Thoracic aorta (tissue), 2 donors: ENCODE results near the gene PPP1R7. TPM values are rescaled to one million over a fixed set of nuclear protein-coding genes. Genes with fewer than 3 reads are reported as not detected.

ENCODE experiments used
- ATAC-seq: fragments of 150-250 bp; one replicate; pipeline ENCODE4 v1.8.0; 2017; ENCODE audit warnings: low read depth; ENCODE audit not compliant: insufficient number of reproducible peaks, low FRiP score
- DNase-seq: peaks from one replicate; pipeline ENCODE4 v3.0.0-alpha.2; 2020; ENCODE audit warnings: low spot score
- H3K27ac ChIP-seq, 2 donors: fragments of 200-600 bp; sonication (generic); 1 replicate in 1 of 2; 2 replicates in 1 of 2; pipeline ENCODE4 v1.5.1; 2016; ENCODE audit warnings: mild to moderate bottlenecking in 2 of 2, moderate library complexity in 2 of 2
- H3K27me3 ChIP-seq: fragments of 200-600 bp; sonication (generic); replicated peaks from 2 replicates; pipeline ENCODE4 v1.6.0; 2016; ENCODE audit warnings: mild to moderate bottlenecking; ENCODE audit not compliant: insufficient read depth
- H3K36me3 ChIP-seq: fragments of 200-600 bp; sonication (generic); one replicate; pipeline ENCODE4 v1.5.1; 2016
- H3K4me1 ChIP-seq, 2 donors: fragments of 200-600 bp; sonication (generic); 1 replicate in 1 of 2; 2 replicates in 1 of 2; pipeline versions ENCODE4 v1.5.1 to v1.6.0; 2016; ENCODE audit warnings: low read depth in 2 of 2, mild to moderate bottlenecking in 1 of 2; ENCODE audit not compliant: control insufficient read depth in 1 of 2
- H3K4me3 ChIP-seq: fragments of 200-600 bp; sonication (generic); 2 replicates; pipeline ENCODE4 v1.5.1; 2016; ENCODE audit warnings: mild to moderate bottlenecking
- H3K9me3 ChIP-seq: fragments of 200-600 bp; sonication (generic); 2 replicates; pipeline ENCODE4 v1.5.1; 2016
- total RNA-seq, 2 donors: library from RNA; depleted of rRNA; stranded (reverse); fragments of >200 nt; gene quantifications; one replicate each; pipeline versions ENCODE4 v1.1.0 to v1.2.3, GENCODE V29; 2016
- TF ChIP-seq, protein P1 (sequence below): fragments of 200-600 bp; sonication (generic); IDR thresholded peaks from one replicate; pipeline ENCODE4 v1.5.1; 2019; ENCODE audit warnings: antibody characterized with exemption

Gene PPP1R7
- total RNA-seq, 2 donors from 2014 or later = 28.9 to 40.3 TPM

DNA sequence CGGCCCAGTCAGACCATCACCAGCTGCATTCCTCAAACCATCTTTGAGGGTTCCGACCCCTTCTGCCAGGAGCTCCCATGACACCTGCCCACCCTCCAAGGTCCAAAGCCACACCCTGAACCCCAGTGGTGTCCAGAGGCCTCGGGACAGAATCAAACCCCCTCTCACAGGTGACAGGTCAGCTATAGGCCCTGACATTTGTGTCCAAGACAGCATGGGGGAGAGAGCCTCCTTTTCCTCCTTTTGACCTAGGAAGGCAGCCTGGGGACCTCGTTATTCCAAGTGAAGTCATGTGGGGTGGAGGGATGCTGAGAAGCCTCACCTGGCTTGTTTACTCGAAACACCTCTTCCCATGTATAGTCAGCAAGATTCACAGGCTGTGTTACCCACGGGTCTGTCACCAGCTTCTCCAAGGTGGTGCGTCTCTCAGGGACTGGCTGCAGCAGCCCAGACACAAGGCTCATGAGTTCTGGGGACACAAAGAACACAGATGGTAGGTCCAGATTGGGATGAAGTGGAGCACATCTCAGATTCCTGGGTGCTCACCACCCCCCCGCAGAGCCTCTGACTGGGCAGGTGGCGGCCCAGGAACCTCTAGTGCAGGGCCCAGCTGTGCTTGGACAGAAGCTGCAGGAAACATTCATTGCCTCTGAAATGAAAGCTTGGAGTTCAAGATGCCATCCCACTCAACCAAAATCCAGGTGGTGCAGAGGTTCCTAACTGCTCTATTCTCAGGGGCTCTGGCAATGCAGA is 43.1 kb upstream of the PPP1R7 start:
- Histone ChIP-seq H3K4me1 (peaks cover 4 to 8% of the 10 kb centered on the region in 2 donors), H3K4me3 (no peak overlapping the region), H3K27ac (no peak overlapping the region), H3K9me3 (no peaks in the 10 kb centered on the region), H3K27me3 (no peaks in the 10 kb centered on the region), H3K36me3 (no peaks in the 10 kb centered on the region)
- TF ChIP-seq, protein P1, sequence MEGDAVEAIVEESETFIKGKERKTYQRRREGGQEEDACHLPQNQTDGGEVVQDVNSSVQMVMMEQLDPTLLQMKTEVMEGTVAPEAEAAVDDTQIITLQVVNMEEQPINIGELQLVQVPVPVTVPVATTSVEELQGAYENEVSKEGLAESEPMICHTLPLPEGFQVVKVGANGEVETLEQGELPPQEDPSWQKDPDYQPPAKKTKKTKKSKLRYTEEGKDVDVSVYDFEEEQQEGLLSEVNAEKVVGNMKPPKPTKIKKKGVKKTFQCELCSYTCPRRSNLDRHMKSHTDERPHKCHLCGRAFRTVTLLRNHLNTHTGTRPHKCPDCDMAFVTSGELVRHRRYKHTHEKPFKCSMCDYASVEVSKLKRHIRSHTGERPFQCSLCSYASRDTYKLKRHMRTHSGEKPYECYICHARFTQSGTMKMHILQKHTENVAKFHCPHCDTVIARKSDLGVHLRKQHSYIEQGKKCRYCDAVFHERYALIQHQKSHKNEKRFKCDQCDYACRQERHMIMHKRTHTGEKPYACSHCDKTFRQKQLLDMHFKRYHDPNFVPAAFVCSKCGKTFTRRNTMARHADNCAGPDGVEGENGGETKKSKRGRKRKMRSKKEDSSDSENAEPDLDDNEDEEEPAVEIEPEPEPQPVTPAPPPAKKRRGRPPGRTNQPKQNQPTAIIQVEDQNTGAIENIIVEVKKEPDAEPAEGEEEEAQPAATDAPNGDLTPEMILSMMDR = no peak
- DNase-seq (no peak), ATAC-seq (no peak)

DNA sequence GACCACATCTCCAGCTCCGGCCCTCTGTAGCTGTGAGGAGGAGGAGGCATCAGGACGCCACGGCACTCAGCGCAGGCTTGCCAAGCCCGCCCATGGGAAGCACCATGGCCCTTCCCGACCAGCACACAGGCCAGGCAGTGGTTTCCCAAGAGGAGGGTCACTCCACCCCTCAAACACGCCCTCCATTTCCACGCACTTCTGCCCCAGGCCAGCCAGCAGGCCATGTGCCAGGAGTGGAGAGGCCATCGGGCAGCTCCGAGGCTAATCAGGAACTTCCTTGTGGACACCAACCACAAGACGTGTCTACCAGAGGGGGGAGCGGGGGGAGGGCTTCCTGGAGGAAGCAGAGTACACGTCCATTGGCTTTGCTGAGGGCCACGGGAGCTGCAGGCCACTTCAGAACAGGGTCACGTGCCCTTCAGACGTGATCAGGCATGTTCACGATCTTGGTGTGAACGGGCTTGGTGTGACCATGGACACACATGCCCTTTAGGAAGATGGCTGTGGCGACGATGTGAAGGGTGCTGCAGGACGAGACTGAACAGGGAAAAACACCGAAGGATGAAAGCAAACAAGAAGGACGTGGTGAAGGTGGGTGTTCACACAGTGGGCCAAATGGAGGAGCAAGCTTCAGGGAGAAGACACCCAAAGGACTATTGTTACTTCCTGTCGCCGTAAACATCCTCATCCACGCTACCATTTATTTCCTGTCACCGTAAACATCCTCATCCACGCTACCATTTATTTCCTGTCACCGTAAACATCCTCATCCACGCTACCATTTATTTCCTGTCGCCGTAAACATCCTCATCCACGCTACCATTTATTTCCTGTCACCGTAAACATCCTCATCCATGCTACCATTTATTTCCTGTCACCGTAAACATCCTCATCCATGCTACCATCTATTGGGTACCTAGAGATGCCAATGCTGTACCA is 41.7 kb upstream of the PPP1R7 start:
- Histone ChIP-seq H3K9me3 (no peaks in the 10 kb centered on the region), H3K4me1 (no peaks in the 10 kb centered on the region), H3K27ac (no peak overlapping the region), H3K27me3 (no peaks in the 10 kb centered on the region), H3K4me3 (no peak overlapping the region), H3K36me3 (no peaks in the 10 kb centered on the region)
- no peak for ATAC-seq
- TF ChIP-seq, protein P1 = no peak
- no peak for DNase-seq

DNA sequence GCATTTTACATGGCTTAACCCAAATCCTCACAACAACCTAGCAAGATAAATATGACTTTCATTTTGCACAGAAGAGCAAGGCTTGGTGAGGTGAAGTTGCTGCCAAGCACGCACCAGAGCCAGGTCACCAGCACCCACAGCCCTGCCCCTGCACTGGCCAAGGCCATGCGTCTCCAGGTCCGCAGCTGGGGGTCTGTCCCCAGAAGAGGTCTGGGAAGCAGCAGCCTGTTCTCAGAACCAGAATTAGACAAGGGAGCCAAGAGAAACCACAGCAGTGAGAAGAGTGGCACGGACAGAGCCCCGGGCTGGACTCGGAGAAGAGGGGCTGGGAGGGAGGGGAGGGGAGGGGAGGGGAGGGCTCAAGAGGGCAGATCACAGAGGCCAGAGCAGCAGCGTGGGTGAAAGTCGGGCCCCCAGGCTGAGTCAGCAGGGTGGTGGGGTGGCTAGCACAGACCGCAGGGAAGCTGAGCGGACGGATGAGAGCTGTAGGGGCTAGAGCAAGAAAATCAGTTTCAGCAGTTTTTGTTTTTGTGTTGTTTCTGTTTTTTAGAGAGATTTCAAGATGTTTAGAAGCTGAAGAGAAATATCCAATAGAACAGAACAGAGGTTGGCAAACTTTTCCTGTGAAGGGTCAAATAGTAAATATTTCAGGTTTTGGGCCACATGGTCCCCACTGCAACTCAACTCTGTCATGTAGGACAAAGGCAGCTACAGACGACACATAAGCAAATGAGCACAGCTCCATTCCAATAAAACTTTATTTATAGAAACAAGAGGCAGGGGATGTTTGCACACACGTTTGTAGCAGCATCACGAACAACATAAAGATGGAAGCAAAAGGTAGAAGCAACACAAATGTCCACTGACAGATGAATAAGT is 40.8 kb upstream of the PPP1R7 start:
- Histone ChIP-seq H3K27me3 (no peaks in the 10 kb centered on the region), H3K9me3 (no peaks in the 10 kb centered on the region), H3K27ac (no peak overlapping the region), H3K36me3 (no peaks in the 10 kb centered on the region), H3K4me3 (no peak overlapping the region), H3K4me1 (no peaks in the 10 kb centered on the region)
- ATAC-seq (no peak), DNase-seq (no peak)
- TF ChIP-seq, protein P1 = no peak

DNA sequence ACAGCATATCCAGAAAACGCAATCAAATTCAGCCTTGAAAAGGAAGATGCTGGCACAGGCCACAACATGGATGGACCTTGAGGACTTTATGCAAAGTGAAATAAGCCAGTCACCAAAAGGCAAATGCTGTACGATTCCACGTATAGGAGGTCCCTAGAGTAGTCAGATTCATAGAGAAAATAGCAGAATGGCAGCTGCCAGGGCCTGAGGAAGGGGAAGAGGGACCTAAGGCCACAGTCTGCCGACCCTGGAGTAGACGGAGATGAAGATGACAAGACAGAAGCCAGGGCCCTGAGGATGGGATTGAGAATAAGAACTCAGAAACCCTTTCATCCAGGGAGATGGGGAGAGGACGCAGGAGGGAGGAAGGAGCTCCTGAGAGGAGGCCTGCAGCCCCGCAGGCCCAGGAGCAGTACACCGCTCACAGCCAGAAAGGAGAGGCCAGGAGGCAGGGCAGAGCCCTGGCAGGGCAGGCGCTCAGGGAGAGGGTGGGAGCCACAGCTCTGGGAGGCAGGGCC is 40.1 kb upstream of the PPP1R7 start:
- Histone ChIP-seq H3K9me3 (no peaks in the 10 kb centered on the region), H3K27me3 (no peaks in the 10 kb centered on the region), H3K4me1 (no peaks in the 10 kb centered on the region), H3K36me3 (no peaks in the 10 kb centered on the region), H3K4me3 (no peak overlapping the region), H3K27ac (no peak overlapping the region)
- ATAC-seq (no peak), DNase-seq (no peak)
- TF ChIP-seq, protein P1 = no peak
